IPS-NIHi11 (cell line): ENCODE measurements around the gene KLF13.
"Not testable (repeated sequence)": the region's sequence is repeated elsewhere in the genome, so short reads cannot be mapped to it uniquely, and the experiment has no call there.

ENCODE experiments used
- DNase-seq: peaks from one replicate; pipeline ENCODE4 v3.0.0; 2012; ENCODE audit warnings: mixed read lengths, low spot score

Gene KLF13

GRCh38 chr15:31346367-31347066 is 19.9 kb downstream of the KLF13 start:
- DNase-seq: no peak

GRCh38 chr15:31347067-31347975 is 20.7 kb downstream of the KLF13 start:
- DNase-seq: no peak

DNA sequence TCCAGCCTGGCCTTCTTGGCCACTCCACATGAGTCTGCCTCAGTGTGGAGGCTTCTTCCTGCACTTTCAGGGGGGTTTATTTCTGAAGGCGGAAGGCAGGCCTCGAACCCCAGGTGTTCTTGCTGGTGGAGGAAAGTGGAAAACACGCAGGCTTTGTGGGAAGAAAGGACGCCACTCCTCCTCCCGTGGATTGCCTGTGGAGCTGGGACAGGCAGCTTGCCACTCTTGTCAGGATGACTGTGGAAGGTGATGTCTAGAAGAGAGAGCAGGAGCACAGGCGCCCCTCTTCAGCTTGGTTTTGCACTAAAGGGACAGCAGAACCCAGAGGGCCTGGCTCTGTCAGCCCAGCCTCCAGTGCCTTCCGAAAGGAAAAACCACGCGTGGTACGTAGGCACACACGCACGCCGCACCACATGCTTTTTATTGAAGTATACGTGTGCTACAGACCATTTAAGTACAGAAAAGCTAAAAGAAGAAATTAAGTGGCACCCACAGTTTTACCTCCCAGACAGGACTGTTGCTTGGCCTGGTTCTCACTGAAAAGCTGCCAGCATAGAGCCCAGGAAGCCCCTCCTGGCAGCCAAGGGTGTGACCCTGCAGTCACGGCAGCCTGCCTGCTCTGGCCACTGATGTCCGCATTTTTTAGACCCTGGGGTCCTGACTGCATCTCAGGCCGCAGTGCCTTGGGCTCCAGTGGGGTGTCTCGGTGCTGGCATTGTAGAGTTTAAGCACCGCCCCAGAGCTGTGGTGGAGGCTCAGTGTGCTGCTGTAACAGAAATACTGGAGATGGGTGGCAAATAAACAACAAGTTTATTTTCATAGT is 21.6 kb downstream of the KLF13 start:
- no peak for DNase-seq

GRCh38 chr15:31349233-31350141 is 22.9 kb downstream of the KLF13 start:
- DNase-seq: no peak

DNA sequence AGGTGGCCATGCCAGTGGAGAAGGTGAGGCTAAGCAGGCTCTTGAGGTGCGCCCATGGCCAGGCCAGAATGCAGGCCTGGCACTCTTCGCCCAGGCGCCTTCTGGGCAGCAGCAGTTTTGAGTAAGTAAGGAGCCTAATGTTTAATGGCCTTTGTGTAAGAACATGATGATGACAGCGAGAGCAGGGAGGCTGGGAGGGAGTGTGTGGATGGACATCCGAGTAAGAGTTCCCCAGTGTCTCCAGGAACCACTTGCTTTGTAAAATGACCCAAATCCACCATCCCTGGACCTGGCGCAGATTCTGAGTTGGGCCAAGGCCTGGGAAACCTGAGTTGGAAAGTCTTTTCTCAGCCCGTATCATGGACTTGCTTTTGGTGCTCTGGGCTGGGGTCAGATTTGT is 24.1 kb downstream of the KLF13 start:
- DNase-seq: no peak

DNA sequence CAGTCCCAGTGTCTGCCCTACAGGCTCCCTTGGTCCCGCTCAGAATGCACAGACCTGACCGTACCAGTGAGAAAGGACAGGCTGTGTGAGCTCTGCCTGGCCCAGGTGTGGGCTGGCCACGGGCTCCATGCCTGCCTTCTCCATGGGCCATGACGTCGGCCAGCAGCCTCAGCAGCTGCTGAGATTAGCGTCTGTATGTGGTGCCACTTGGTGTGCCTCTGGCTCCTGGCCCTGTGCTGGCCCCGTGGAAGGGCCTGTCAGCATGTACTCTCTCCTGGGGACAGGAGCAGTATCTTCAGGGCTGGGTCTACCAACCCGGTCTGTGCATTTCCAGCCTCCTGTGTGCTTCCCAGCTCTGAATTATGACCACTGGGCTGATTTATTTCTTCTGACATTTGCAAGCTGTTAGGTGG is 25.7 kb downstream of the KLF13 start:
- no peak for DNase-seq

DNA sequence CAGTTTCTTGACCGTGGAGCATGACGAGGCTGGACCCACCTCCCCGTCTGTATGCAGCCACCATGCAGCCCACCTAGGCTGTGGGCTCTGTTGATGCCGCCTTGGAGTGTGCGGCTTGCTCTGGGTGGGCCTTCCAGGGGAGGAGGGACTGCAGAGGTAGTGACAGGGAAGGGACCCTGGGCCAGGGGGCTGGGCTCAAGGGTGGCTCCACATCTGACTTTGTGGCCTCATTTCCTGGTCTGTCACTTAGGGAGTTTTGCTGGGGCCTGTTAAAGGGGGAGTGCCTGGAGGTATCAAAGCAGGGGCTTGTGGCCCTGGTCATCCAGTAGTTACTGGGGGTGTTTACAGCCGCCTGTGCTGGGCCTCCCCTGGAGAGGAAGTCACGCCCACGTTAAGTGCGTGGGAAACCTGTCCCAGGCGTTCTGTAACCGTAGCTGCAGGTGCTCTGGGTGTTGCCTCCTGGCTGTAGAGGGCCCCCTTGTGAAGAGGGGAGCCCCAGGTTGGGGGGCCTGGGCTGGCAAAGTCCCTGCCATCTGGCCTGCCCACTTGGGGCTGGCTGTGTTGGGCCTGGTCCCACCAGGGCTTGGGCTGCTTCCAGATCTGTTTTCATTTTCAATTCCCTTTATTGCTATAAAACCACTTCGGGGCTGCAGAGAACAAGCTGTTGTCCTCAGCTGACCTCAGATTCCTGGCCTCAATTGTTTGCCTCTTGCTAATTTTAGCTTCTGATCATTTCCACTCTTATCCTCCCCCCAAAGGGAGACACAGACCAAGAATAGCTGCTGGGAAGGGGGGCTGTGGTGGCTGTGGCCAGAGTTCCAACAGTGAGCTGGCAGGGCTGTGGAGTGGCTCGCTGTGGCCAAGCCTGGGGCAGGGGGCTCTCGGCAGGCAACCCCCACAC is 26.5 kb downstream of the KLF13 start:
- no peak for DNase-seq

GRCh38 chr15:31353931-31354330 is 27.3 kb downstream of the KLF13 start:
- DNase-seq: no peak

DNA sequence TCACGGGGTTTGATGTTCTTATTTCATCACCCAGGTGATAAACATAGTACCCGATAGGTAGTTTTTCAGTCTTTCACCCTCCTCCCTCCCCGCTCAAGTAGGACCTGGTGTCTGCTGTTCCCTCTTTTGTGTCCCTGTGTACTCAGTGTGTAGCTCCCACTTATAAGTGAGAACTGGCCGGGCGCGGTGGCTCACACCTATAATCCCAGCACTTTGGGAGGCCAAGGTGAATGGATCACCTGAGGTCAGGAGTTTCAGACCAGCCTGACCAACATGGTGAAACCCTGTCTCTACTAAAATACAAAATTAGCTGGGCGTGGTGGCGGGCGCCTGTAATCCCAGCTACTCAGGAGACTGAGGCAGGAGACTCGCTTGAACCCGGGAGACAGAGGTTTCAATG is 29.5 kb downstream of the KLF13 start:
- not testable (repeated sequence) for DNase-seq

DNA sequence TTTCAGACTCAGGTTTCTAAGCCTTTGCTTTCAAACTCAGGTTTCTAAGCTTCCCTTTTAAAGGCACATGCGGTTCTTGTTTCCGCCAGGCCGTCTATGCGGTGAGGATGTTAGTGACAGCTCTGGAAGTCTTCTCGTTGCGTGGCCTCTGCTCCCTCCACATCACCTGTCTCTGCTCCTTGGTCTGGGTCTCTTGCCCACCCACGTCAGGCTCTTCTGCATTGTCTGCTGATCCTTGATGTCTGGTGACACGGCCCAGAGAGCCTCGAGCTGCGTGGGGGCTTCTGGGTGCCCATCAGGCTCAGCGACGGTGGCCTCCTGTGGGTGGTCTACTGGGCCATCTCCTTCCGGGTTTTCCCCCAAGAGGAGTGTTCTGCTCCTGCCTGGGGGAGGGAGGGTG is 30.5 kb downstream of the KLF13 start:
- no peak for DNase-seq

GRCh38 chr15:31358163-31358562 is 31.5 kb downstream of the KLF13 start:
- DNase-seq: no peak

DNA sequence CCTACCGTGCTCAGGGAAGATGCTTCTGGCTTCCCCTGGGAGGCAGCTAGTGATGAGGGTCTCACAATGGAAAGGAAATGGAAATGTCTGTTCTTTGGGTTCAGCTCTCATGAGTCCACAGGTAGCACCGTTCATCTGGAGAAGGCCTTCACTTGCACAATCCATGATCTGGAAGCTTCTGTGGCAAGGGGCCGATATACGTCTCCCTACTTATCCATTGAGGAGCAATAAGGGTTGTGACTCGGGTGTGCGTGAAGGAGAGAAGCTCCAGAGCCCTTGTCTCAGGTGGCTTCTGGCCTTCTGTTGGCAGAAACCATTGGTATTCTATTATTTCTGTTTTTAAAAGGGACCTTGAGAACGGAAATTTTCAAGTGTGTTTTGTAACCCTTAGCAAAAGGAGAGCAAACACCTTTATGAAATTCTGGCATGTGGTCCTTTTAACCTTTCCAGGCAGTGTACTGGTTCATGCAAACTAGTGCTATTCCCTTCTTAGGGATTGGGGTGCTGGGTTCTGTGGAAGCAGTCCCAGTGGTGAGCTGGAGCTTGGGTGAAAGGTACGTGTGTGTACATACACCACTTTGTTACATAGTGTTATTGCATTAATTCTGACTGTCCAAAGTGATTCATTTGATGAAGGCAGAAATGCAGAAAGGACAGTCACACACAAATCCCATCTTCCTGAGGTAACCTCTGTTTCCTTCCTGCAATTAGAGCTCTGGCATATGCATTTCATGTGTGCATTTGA is 32.5 kb downstream of the KLF13 start:
- DNase-seq: no peak

DNA sequence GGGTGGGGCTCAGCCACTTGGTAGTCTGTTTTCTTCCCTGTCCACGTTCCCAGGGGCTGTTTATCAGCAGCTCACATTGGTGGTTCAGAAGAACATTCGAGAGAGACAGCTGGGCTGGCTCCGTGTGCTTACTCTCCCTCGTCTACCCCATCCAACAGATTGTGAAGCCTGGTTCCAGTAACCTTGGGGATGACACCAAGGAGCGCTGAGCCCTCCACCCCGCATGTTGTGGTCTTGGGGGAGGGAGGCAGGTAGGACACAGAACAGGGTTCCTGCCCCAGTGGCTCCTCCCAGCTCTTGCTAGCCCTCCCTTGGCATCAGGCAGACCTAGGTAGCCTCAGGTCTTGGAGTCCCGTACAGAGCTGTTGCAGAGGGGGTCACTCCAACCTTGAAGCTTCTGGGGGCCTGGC is 33.1 kb downstream of the KLF13 start:
- no peak for DNase-seq

DNA sequence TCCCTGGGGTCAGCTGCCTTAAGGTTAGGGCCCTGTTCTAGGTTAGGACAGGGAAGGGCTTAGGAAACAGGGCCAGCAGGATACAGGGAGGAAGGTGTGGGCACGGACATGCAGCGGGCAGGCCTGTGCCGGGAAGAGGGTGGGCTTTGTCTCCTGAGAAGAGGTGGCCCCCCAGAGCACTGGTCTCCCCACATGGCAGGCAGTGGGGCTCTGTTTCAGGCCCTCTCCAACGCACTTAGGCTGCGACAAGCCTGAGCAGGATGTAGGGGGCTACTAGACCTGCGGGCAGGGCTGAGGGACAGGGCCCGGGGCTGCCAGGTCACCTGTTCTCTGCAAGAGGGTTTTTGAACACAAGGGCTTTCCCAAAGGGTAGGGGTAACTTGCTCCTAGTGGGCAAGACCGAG is 33.5 kb downstream of the KLF13 start:
- DNase-seq: no peak

DNA sequence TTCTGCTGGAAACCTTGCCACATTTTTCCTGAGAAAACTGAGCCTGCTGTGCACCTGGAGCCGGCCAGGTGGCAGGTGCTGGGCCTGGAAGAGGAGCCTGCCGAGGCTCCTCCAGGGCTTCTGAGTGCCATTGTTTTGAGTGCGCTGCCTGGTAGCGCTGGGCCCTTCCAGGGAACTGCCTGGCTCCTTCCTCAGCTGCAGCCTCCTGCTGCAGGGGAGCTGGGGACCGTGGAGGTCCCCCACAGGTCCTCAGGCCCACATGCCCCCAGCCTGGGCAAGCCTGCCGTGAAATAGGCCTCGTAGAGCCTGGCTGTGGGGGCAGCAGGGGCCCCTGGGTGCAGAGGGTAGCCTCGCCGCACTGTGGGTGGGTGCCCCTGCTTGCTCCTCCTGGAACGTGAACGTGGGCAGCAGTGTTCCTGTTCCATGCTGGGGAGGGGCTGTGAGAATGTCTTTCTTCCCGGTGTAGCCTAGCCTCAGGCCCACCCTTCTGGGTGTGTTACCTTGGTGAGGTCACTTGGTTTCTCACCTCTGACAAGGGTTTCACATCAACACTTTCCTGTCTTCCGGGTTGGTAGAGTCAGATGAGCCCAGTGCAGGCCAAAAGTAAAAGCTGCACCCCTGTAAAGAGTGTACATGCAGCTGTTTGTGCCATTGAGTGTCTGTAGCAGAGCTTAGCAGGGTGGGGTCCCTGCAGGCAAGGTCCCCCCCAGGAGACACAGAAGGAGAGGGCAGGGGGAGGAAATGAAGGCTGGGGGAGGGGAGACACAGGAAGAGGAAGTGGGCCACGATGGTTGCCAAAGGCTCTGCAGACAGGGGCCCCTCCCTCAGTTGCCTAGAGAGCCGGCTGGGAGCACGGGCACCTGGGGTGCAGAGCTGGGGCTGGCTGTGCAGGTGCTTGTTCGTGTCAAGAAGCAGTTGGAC is 34.5 kb downstream of the KLF13 start:
- peak; percentile 70 for DNase-seq

DNA sequence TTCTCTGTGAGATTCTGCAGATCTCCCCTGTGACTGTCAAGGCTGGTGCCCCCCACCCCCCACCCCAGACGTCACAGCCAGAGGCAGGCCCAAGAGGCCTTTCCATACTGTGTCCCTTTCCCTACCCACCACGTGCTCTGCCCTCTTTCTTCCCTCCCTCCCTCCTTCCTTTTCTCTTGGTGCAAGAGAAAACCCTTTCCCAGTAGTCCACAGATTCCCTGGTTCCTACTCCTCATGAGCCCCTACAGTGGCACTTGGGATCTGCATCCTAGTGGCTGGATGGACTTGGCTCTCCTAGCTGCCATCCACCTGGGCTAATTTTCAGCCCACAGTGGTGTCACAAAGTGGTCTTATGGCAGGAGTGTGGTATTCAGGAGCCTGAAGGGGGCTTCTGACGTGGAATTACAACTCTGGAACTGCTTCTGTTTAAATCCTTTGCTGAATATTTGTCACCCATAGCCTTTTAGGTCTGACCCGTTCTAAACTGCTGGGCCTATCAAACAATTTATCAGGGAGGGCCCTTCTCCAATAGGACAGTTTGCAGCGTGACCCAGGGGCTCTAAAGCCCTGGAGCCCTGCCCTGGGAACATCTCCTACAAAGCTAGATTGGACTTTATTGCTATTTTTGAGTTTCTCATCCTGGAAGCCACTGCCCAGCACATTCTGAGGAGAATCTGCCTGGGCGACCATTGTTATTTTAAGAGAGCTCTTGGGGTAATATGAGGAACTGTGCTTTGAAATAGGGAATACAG is 35.3 kb downstream of the KLF13 start:
- no peak for DNase-seq

DNA sequence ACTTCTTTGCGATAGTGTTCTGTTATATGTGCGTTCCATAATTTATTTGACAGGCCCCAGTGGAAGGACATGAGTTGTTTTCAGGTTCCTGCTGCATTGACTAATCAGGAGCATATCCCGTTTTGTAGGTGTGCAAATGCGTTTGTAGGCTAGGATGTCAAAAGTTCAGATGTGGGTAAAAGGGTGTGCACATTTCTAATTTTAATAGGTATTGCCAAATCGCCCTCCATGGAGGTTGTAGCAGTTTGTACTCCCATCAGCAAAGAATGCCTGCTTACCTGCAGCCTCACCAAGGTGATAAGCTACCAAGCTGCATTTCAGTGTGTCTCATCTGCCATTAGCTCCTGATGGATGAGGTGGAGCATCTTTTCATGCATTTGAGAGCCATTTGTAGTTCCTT is 36.3 kb downstream of the KLF13 start:
- DNase-seq: no peak
